ENCODE results near the gene SREBF2. TPM values are rescaled to one million over a fixed set of nuclear protein-coding genes. Genes with fewer than 3 reads are reported as not detected.

SREBF2 gene
- total and polyA plus RNA-seq, 2 donors = 15.8 to 41.0 TPM

GRCh38 chr22:41816871-41817270, 16.0 kb upstream of the SREBF2 start:
- no peak overlapping the region for H3K27ac ChIP-seq (ENCODE audit: low read depth in 1 of 2, low read length in 1 of 2)
- no peaks in the 10 kb centered on the region for H3K9me3 ChIP-seq (ENCODE audit: control insufficient read depth in 2 of 2, insufficient read depth in 1 of 2, low read length in 1 of 2)
- peaks cover 45 to 58% of the 10 kb centered on the region in 2 donors for H3K36me3 ChIP-seq (ENCODE audit: control insufficient read depth in 2 of 2, insufficient read depth in 2 of 2, low read length in 1 of 2)
- H3K27me3 ChIP-seq (ENCODE audit: control insufficient read depth in 2 of 2, insufficient read depth in 1 of 2, low read length in 1 of 2) = no peaks in the 10 kb centered on the region
- DNase-seq (ENCODE audit: low read depth in 6 of 9, low spot score in 9 of 9) = no peak
- no peak overlapping the region for H3K4me3 ChIP-seq (ENCODE audit: low read length in 2 of 2)
- no peaks in the 10 kb centered on the region for H3K4me1 ChIP-seq (ENCODE audit: control insufficient read depth in 2 of 2, insufficient read depth in 2 of 2, low read length in 2 of 2)
- WGBS = 99% methylated on average over 2 of the region's 2 CpGs

DNA sequence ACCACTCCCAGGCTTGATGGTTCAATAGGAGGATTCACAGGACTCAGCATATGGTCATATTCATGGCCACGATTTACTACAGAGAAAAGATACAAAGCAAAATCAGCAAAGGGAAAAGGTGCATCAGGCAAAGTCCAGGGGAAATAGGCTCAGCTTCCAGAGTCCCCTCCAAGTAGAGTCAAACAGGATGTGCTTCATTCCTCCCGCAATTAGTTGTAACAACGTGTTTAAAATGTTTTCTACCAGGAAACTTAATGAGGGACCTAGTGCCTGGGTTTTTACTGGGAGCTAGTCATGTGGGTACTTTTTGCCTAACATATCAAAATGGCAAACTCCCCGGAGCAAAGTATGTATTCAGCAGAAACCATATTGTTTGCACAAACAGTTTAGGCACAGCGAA, 14.9 kb upstream of the SREBF2 start:
- no peak overlapping the region for H3K4me3 ChIP-seq (ENCODE audit: low read length in 2 of 2)
- no peaks in the 10 kb centered on the region for H3K4me1 ChIP-seq (ENCODE audit: control insufficient read depth in 2 of 2, insufficient read depth in 2 of 2, low read length in 2 of 2)
- no peak for DNase-seq (ENCODE audit: low read depth in 6 of 9, low spot score in 9 of 9)
- H3K27me3 ChIP-seq (ENCODE audit: control insufficient read depth in 2 of 2, insufficient read depth in 1 of 2, low read length in 1 of 2) = no peaks in the 10 kb centered on the region
- WGBS = 98% methylated on average over 5 of the region's 5 CpGs
- H3K36me3 ChIP-seq (ENCODE audit: control insufficient read depth in 2 of 2, insufficient read depth in 2 of 2, low read length in 1 of 2) = peaks cover 41 to 59% of the 10 kb centered on the region in 2 donors
- H3K9me3 ChIP-seq (ENCODE audit: control insufficient read depth in 2 of 2, insufficient read depth in 1 of 2, low read length in 1 of 2) = no peaks in the 10 kb centered on the region
- H3K27ac ChIP-seq (ENCODE audit: low read depth in 1 of 2, low read length in 1 of 2) = no peak overlapping the region

DNA sequence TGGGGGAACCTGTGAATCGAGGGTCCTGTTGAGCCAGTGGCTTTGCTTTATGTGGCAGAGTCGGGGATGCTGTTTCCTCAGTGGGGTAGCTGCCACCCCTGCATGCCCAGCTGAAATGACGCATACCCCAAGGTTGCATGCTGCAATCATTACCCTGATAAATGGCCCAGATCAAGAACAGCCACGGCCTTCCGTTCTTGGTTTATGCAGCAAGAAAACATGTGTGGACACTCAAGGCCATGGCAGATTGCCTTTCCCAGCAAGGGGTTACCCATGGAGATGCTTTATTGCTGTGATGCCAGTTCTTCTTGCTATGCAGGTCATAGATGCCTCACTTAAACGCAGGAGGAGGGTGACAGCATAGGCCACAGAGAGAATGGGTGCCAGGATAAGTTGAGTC, 14.3 kb upstream of the SREBF2 start:
- Histone ChIP-seq H3K4me3 (ENCODE audit: low read length in 2 of 2) (no peak overlapping the region), H3K36me3 (ENCODE audit: control insufficient read depth in 2 of 2, insufficient read depth in 2 of 2, low read length in 1 of 2) (peaks cover 36 to 57% of the 10 kb centered on the region in 2 donors), H3K27ac (ENCODE audit: low read depth in 1 of 2, low read length in 1 of 2) (no peak overlapping the region), H3K27me3 (ENCODE audit: control insufficient read depth in 2 of 2, insufficient read depth in 1 of 2, low read length in 1 of 2) (no peaks in the 10 kb centered on the region), H3K4me1 (ENCODE audit: control insufficient read depth in 2 of 2, insufficient read depth in 2 of 2, low read length in 2 of 2) (no peaks in the 10 kb centered on the region), H3K9me3 (ENCODE audit: control insufficient read depth in 2 of 2, insufficient read depth in 1 of 2, low read length in 1 of 2) (no peaks in the 10 kb centered on the region)
- no peak for DNase-seq (ENCODE audit: low read depth in 6 of 9, low spot score in 9 of 9)
- over 99% methylated on average over 6 of the region's 6 CpGs for WGBS

- peaks cover 29 to 59% of the 10 kb centered on the region in 2 donors for H3K36me3 ChIP-seq (ENCODE audit: control insufficient read depth in 2 of 2, insufficient read depth in 2 of 2, low read length in 1 of 2)
- no peaks in the 10 kb centered on the region for H3K27me3 ChIP-seq (ENCODE audit: control insufficient read depth in 2 of 2, insufficient read depth in 1 of 2, low read length in 1 of 2)
- no peak overlapping the region for H3K27ac ChIP-seq (ENCODE audit: low read depth in 1 of 2, low read length in 1 of 2)
- H3K9me3 ChIP-seq (ENCODE audit: control insufficient read depth in 2 of 2, insufficient read depth in 1 of 2, low read length in 1 of 2) = no peaks in the 10 kb centered on the region
- WGBS = 99% methylated on average over 4 of the region's 4 CpGs
- H3K4me3 ChIP-seq (ENCODE audit: low read length in 2 of 2) = no peak overlapping the region
- H3K4me1 ChIP-seq (ENCODE audit: control insufficient read depth in 2 of 2, insufficient read depth in 2 of 2, low read length in 2 of 2) = no peaks in the 10 kb centered on the region
- DNase-seq (ENCODE audit: low read depth in 6 of 9, low spot score in 9 of 9) = no peak
Observed at GRCh38 chr22:41819257-41819656, 13.6 kb upstream of the SREBF2 start.

DNA sequence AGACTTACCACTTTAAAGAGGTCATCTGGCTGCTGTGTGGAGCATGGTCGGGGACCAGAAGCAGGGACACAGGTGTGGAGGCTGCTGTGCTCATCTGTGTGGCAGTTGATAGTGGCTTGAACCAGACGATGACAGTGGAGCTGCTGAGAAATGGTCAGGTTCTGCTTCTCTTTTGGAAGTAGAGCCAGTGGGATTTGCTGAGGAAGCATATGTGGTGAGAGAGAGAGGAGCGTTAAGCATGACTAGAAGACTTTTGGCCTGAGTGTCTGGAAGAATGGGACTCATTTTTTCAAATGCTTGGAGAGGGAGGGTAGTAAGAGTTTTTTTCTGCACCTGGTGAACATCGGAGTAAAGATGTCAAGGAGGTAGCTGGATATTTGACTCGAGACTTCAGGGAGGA, 12.5 kb upstream of the SREBF2 start:
- WGBS = 94% methylated on average over 5 of the region's 5 CpGs
- Histone ChIP-seq H3K4me1 (ENCODE audit: control insufficient read depth in 2 of 2, insufficient read depth in 2 of 2, low read length in 2 of 2) (no peaks in the 10 kb centered on the region), H3K36me3 (ENCODE audit: control insufficient read depth in 2 of 2, insufficient read depth in 2 of 2, low read length in 1 of 2) (peaks cover 20 to 56% of the 10 kb centered on the region in 2 donors), H3K27me3 (ENCODE audit: control insufficient read depth in 2 of 2, insufficient read depth in 1 of 2, low read length in 1 of 2) (no peaks in the 10 kb centered on the region), H3K4me3 (ENCODE audit: low read length in 2 of 2) (no peak overlapping the region), H3K27ac (ENCODE audit: low read depth in 1 of 2, low read length in 1 of 2) (no peak overlapping the region), H3K9me3 (ENCODE audit: control insufficient read depth in 2 of 2, insufficient read depth in 1 of 2, low read length in 1 of 2) (no peaks in the 10 kb centered on the region)
- DNase-seq (ENCODE audit: low read depth in 6 of 9, low spot score in 9 of 9) = no peak

DNA sequence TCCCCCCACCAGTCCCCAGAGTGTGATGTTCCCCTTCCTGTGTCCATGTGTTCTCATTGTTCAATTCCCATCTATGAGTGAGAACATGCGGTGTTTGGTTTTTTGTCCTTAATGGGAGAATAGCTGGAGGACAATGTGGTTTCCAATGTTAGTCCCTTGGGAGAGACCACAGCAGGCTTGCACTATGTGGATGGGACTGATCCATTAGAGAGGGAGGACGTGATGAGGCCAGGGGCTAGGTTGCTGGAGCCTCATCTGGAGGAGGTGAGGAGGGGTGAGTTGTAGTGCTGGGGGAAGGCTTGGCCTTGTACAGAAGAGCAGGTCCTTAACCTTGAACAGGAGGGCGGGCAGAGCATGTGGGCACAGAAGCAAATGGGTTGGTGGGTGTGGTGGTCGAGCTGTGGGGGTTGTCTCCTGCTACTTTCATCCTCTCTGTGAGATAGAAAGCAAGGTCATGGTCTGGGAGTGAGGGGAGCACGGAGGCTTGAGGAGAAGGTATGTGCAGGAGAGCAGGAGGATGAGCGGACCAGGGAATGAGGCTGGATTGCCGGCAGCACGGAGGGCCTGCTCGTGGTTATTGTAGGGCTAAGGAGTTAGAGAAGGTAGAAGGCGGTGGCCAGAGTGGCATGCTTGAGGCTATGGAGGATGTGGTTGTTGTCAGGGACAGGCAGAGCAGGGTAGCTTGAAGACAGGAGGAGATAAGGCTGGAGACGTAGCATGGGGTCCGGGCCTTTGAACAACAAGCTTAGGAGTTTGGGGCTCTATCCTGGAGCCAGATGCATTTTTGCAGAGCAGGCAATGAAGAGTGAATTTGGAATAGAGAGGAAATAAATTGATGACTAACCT, 11.2 kb upstream of the SREBF2 start:
- H3K9me3 ChIP-seq (ENCODE audit: control insufficient read depth in 2 of 2, insufficient read depth in 1 of 2, low read length in 1 of 2) = no peaks in the 10 kb centered on the region
- WGBS = 96% methylated on average over 12 of the region's 12 CpGs
- peaks cover 25 to 58% of the 10 kb centered on the region in 2 donors for H3K36me3 ChIP-seq (ENCODE audit: control insufficient read depth in 2 of 2, insufficient read depth in 2 of 2, low read length in 1 of 2)

GRCh38 chr22:41822317-41823057, 10.4 kb upstream of the SREBF2 start:
- no peaks in the 10 kb centered on the region for H3K4me1 ChIP-seq (ENCODE audit: control insufficient read depth in 2 of 2, insufficient read depth in 2 of 2, low read length in 2 of 2)
- peak in 8 of 9 donors; percentile 55 to 86 (median 68) for DNase-seq (ENCODE audit: low read depth in 6 of 9, low spot score in 9 of 9)
- H3K27ac ChIP-seq (ENCODE audit: low read depth in 1 of 2, low read length in 1 of 2) = no peak overlapping the region
- 93% methylated on average over 3 of the region's 3 CpGs for whole genome bisulfite sequencing
- H3K9me3 ChIP-seq (ENCODE audit: control insufficient read depth in 2 of 2, insufficient read depth in 1 of 2, low read length in 1 of 2) = no peaks in the 10 kb centered on the region
- H3K27me3 ChIP-seq (ENCODE audit: control insufficient read depth in 2 of 2, insufficient read depth in 1 of 2, low read length in 1 of 2) = no peaks in the 10 kb centered on the region
- no peak overlapping the region for H3K4me3 ChIP-seq (ENCODE audit: low read length in 2 of 2)
- peaks cover 27 to 55% of the 10 kb centered on the region in 2 donors for H3K36me3 ChIP-seq (ENCODE audit: control insufficient read depth in 2 of 2, insufficient read depth in 2 of 2, low read length in 1 of 2)

More for the DNA sequence above, 11.2 kb upstream of the SREBF2 start:
- H3K27ac ChIP-seq (ENCODE audit: low read depth in 1 of 2, low read length in 1 of 2) = no peak overlapping the region
- H3K4me3 ChIP-seq (ENCODE audit: low read length in 2 of 2) = no peak overlapping the region
- no peak for DNase-seq (ENCODE audit: low read depth in 6 of 9, low spot score in 9 of 9)
- no peaks in the 10 kb centered on the region for H3K27me3 ChIP-seq (ENCODE audit: control insufficient read depth in 2 of 2, insufficient read depth in 1 of 2, low read length in 1 of 2)
- no peaks in the 10 kb centered on the region for H3K4me1 ChIP-seq (ENCODE audit: control insufficient read depth in 2 of 2, insufficient read depth in 2 of 2, low read length in 2 of 2)

DNA sequence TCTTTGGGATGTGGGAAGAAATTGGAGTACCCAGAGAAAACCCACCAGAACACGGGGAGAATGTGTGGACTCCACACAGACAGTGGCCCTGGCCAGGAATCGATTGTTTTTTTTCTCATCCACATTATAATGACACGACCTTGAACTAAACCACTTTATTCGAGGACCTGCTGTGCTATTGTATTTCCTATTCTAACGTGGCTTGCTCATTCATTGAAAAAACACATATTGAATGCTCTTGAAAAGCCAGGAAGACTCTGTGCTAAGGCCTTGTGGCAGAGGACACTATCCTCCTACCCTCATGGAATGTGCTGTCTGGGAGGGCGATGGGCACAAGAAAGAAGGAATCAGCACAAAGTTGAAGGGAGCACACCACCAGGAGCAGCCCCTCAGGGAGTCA, 9.1 kb upstream of the SREBF2 start:
- Histone ChIP-seq H3K27ac (ENCODE audit: low read depth in 1 of 2, low read length in 1 of 2) (no peak overlapping the region), H3K9me3 (ENCODE audit: control insufficient read depth in 2 of 2, insufficient read depth in 1 of 2, low read length in 1 of 2) (no peaks in the 10 kb centered on the region), H3K27me3 (ENCODE audit: control insufficient read depth in 2 of 2, insufficient read depth in 1 of 2, low read length in 1 of 2) (no peaks in the 10 kb centered on the region), H3K4me1 (ENCODE audit: control insufficient read depth in 2 of 2, insufficient read depth in 2 of 2, low read length in 2 of 2) (no peaks in the 10 kb centered on the region), H3K36me3 (ENCODE audit: control insufficient read depth in 2 of 2, insufficient read depth in 2 of 2, low read length in 1 of 2) (peaks cover 20 to 45% of the 10 kb centered on the region in 2 donors), H3K4me3 (ENCODE audit: low read length in 2 of 2) (no peak overlapping the region)
- WGBS = 98% methylated on average over 6 of the region's 6 CpGs
- DNase-seq (ENCODE audit: low read depth in 6 of 9, low spot score in 9 of 9) = no peak

DNA sequence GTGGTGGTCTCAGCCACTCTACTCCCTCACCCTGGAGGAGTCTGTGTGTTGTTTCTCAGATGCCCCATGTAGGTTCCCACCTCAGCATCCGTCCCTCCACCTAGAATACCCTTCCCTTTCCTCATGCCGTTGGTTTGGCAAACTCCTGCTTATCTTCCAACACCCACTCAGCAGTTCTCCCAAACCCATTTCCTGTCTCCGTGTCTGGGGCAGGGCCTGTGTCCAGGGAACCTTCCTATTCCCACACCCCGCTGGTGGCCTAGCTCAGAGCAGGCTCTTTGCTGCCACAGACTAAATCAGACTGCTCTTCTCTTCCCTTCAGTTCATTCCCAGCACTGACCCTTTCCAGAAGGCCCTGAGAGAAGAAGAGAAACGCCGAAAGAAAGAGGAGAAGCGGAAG, 7.5 kb upstream of the SREBF2 start:
- Histone ChIP-seq H3K9me3 (ENCODE audit: control insufficient read depth in 2 of 2, insufficient read depth in 1 of 2, low read length in 1 of 2) (peaks cover 0 to 4% of the 10 kb centered on the region in 2 donors), H3K36me3 (ENCODE audit: control insufficient read depth in 2 of 2, insufficient read depth in 2 of 2, low read length in 1 of 2) (peaks cover 14 to 34% of the 10 kb centered on the region in 2 donors), H3K4me1 (ENCODE audit: control insufficient read depth in 2 of 2, insufficient read depth in 2 of 2, low read length in 2 of 2) (no peaks in the 10 kb centered on the region), H3K4me3 (ENCODE audit: low read length in 2 of 2) (no peak overlapping the region), H3K27me3 (ENCODE audit: control insufficient read depth in 2 of 2, insufficient read depth in 1 of 2, low read length in 1 of 2) (no peaks in the 10 kb centered on the region), H3K27ac (ENCODE audit: low read depth in 1 of 2, low read length in 1 of 2) (no peak overlapping the region)
- DNase-seq (ENCODE audit: low read depth in 6 of 9, low spot score in 9 of 9) = no peak
- WGBS = 94% methylated on average over 7 of the region's 7 CpGs

Measured in thymus (tissue), 11 donors.